Heart right ventricle (tissue), 16 donors: ENCODE measurements around the gene P4HTM. TPM values are rescaled to one million over a fixed set of nuclear protein-coding genes. Genes with fewer than 3 reads are reported as not detected.

Experiments used
- ATAC-seq, 8 donors: fragments of 200-7000 bp; cut with Tn5 transposase; one replicate each; pipeline ENCODE4 v1.9.1; 2020; ENCODE audit warnings: mild to moderate bottlenecking in 8 of 8, moderate library complexity in 8 of 8, moderate number of reproducible peaks in 1 of 8
- DNase-seq, 2 donors: peaks; one replicate each; pipeline ENCODE4 v3.0.0-alpha.2; 2020
- H3K27ac ChIP-seq, 10 donors: fragments of 200-600 bp; sonication (generic) in 2 of 10; one replicate each; pipeline versions ENCODE4 v1.5.0 to v1.8.0; 2020 to 2022; ENCODE audit warnings: mild to moderate bottlenecking in 3 of 10
- H3K27me3 ChIP-seq, 7 donors: fragments of 200-600 bp; one replicate each; pipeline ENCODE4 v1.8.0; 2021 to 2022; ENCODE audit warnings: mild to moderate bottlenecking in 2 of 7
- H3K36me3 ChIP-seq, 9 donors: fragments of 200-600 bp; sonication (generic) in 1 of 9; one replicate each; pipeline versions ENCODE4 v1.5.0 to v1.8.0; 2020 to 2022; ENCODE audit warnings: mild to moderate bottlenecking in 2 of 9
- H3K4me1 ChIP-seq, 9 donors: fragments of 200-600 bp; sonication (generic) in 1 of 9; one replicate each; pipeline versions ENCODE4 v1.5.0 to v1.8.0; 2020 to 2022; ENCODE audit warnings: mild to moderate bottlenecking in 4 of 9
- H3K4me3 ChIP-seq, 10 donors: fragments of 200-600 bp; sonication (generic) in 2 of 10; one replicate each; pipeline versions ENCODE4 v1.5.0 to v1.8.0; 2020 to 2022; ENCODE audit warnings: mild to moderate bottlenecking in 7 of 10, moderate library complexity in 2 of 10
- H3K9me3 ChIP-seq, 11 donors: fragments of 200-600 bp in 10 of 11; sonication (generic) in 2 of 11; one replicate each; pipeline versions ENCODE4 v1.5.0 to v1.8.0; 2013 to 2022; ENCODE audit warnings: mild to moderate bottlenecking in 2 of 11, control low read depth in 1 of 11, moderate library complexity in 1 of 11
- CTCF ChIP-seq, 9 donors: fragments of 200-600 bp; sonication (generic) in 2 of 9; IDR thresholded peaks; one replicate each; pipeline versions ENCODE4 v1.5.0 to v1.8.0; 2021 to 2022; ENCODE audit warnings: antibody characterized with exemption in 9 of 9, mild to moderate bottlenecking in 5 of 9, moderate library complexity in 1 of 9
- WGBS, 2 donors: extraction: QIAGEN DNeasy Blood & Tissue Kit; methylation state at CpG; one replicate each; pipeline ENCODE4 v1.1.7; 2013; ENCODE audit warnings: inconsistent platforms in 1 of 2; 5-methylcytosine and 5-hydroxymethylcytosine counted together
- intact Hi-C, 10 donors: fragments of 100-400 bp; cut with DNase I; formaldehyde crosslinking; loops; one replicate each; pipeline versions ENCODE4 v1.11.1 to v1.14.2; 2022
- long read RNA-seq, 3 donors: library from polyadenylated mRNA; unstranded; transcript quantifications; one replicate each; pipeline ENCODE4 v2.0.0, GENCODE V29; 2020 to 2021
- polyA plus RNA-seq, 2 donors: library from polyadenylated mRNA; stranded (reverse); fragments of 200-250 nt; gene quantifications; one replicate each; pipeline ENCODE4 v1.2.3, GENCODE V29; 2013
- total RNA-seq, 10 donors: library from RNA; stranded (reverse); fragmentation: NEBNext Ultra II Directional in 3 of 10; extraction: Animal tissue kit (Norgen Biotek cat#: 25700) in 3 of 10; gene quantifications; one replicate each; pipeline versions ENCODE4 v1.2.1 to v1.2.4, GENCODE V29; 2021 to 2023
- donor health status: Arrhythmogenic right ventricular cardiomyopathy.
- donor health status: ischemic (EF 13 %, LVEDD 7.1; RV severe dilation, severe dysfunction).
- donor health status: healthy with polysubstance abuse.
- donor health status: DM: no; HTN: yes; CAD: no.
- donor health status: DM: no; HTN: no; CAD: no.
- donor health status: ischemic (EF 25% LVEDD 6.9; RV normal size, moderate dysfunction).
- donor health status: ischemic (EF 25% LVEDD 5.7; RV mildly dilated, moderate dysfunction).
- donor health status: healthy.
- donor health status: DM: yes; HTN: yes; CAD: no.
- donor health status: Ischemic cardiomyopathy.
- donor health status: ischemic (EF 35%, LVEDD 5.7; RV mildly dilated, moderate dysfunction).
- donor health status: nonischemic (EF 11% LVEDD 7.7; RV severe dilation, severe dysfunction).
- donor health status: DM: yes; HTN: yes; CAD: no.
- donor health status: PGD.
- donor health status: ischemic (EF 29% LVEDD 5.4; RV normal size, mild dysfunction).
- donor health status: nonischemic (EF 23%, LVEDD 6.1; RV moderate dilation, normal function).

The P4HTM gene
- 10 to 100 TPM; 23.8 to 41.7 (median 30.8) TPM for total RNA-seq
- 10 to 100 TPM; 25.8 to 30.9 TPM for polyA plus RNA-seq
- long read RNA-seq, donor 1, transcript P4HTM-202 (9 exons, 2,127 nt), result major isoform, 86 of 126 reads
- long read RNA-seq, donor 1, partial matches to known transcripts, result 27 of 126 reads
- long read RNA-seq, donor 1, other reads (novel, unspliced or antisense), result 10 of 126 reads
- long read RNA-seq, donor 2, transcript P4HTM-202 (9 exons, 2,127 nt), result major isoform, 56 of 87 reads
- long read RNA-seq, donor 2, partial matches to known transcripts, result 15 of 87 reads
- long read RNA-seq, donor 2, other reads (novel, unspliced or antisense), result 12 of 87 reads
- long read RNA-seq, donor 3, transcript P4HTM-202 (9 exons, 2,127 nt), result major isoform, 68 of 80 reads
- long read RNA-seq, donor 3, partial matches to known transcripts, result 4 of 80 reads
- long read RNA-seq, donor 3, other reads (novel, unspliced or antisense), result 7 of 80 reads

- no peaks in the 10 kb centered on the region for H3K9me3 ChIP-seq
- peaks cover 0 to 26% (median 9%) of the 10 kb centered on the region in 9 donors for H3K36me3 ChIP-seq
- 0 to 1% methylated on average over 90 to 91 of the region's 91 CpGs for WGBS, 2 donors
- intact Hi-C loops, result loop anchor here in 7 of 10 donors (1.0 to 10.0 kb wide), 6 partner anchors 31 to 462 kb away; partner anchors contain the start of genes QRICH1 (in 3 of the 7) and NDUFAF3 (in 1 of the 7)
- H3K4me3 ChIP-seq, result peak within 1 kb of the TSS; percentile 55 to 95 (median 82)
- TF ChIP-seq CTCF (IDR thresholded peaks at IDR 0.05), result peak in 8 of 9 donors; percentile 27 to 65 (median 36)
- peak within 1 kb of the TSS; percentile 71 to 93 (median 88) for H3K27ac ChIP-seq
- H3K27me3 ChIP-seq, result no peaks in the 10 kb centered on the region
- peaks cover 8 to 40% (median 26%) of the 10 kb centered on the region in 9 donors for H3K4me1 ChIP-seq
- ATAC-seq (peak; percentile 84 to 92 (median 90)), DNase-seq (peak; percentile 83 to 88)
Observed at GRCh38 chr3:48989796-48990635, at the start of gene P4HTM. Gene P4HTM (plus strand): TSS chr3:48990241. CDS start chr3:48990257, 16 bp downstream.

- H3K4me3 ChIP-seq, result no peak overlapping the region
- intact Hi-C loops, result no loop called here
- H3K27ac ChIP-seq, result peak overlapping the region in 9 of 10 donors; percentile 1 to 70 (median 36)
- no peak for ATAC-seq
- no peaks in the 10 kb centered on the region for H3K9me3 ChIP-seq
- peaks cover 0 to 47% (median 0%) of the 10 kb centered on the region in 9 donors for H3K36me3 ChIP-seq
- H3K4me1 ChIP-seq, result peaks cover 0 to 57% (median 31%) of the 10 kb centered on the region in 9 donors
- no peak for DNase-seq
- TF ChIP-seq CTCF (IDR thresholded peaks at IDR 0.05), result no peak
- WGBS, 2 donors, result 75 to 85% methylated on average over 2 of the region's 2 CpGs
- no peaks in the 10 kb centered on the region for H3K27me3 ChIP-seq
Observed at GRCh38 chr3:48945432-48945831, 44.6 kb upstream of the P4HTM start.

GRCh38 chr3:48945891-48946549 lies 44.0 kb upstream of the P4HTM start:
- TF ChIP-seq CTCF (IDR thresholded peaks at IDR 0.05), result no peak
- WGBS, 2 donors, result 73% methylated on average over 4 of the region's 4 CpGs
- intact Hi-C loops, result no loop called here
- H3K9me3 ChIP-seq, result no peaks in the 10 kb centered on the region
- peak overlapping the region in 9 of 10 donors; percentile 5 to 70 (median 36) for H3K27ac ChIP-seq
- DNase-seq, result no peak
- peaks cover 0 to 47% (median 0%) of the 10 kb centered on the region in 9 donors for H3K36me3 ChIP-seq
- ATAC-seq, result peak in 1 of 8 donors; percentile 19
- no peak overlapping the region for H3K4me3 ChIP-seq
- H3K27me3 ChIP-seq, result no peaks in the 10 kb centered on the region
- peaks cover 0 to 58% (median 31%) of the 10 kb centered on the region in 9 donors for H3K4me1 ChIP-seq
